HG03095 (cell line): ENCODE data around the gene WNK4.

Source experiments
- ATAC-seq: cut with Tn5 transposase; IDR thresholded peaks from one replicate; pipeline ENCODE4 v1.9.1; 2021; ENCODE audit warnings: moderate library complexity; ENCODE audit not compliant: unreplicated experiment

Gene WNK4

GRCh38 chr17:42832934-42833766 lies 52.7 kb downstream of the WNK4 start, which contains the start of gene PSME3:
Gene PSME3, plus strand, starts transcription at chr17:42833397. Its CDS starts 235 bp downstream, at chr17:42833632.
- ATAC-seq = peak; percentile 70

GRCh38 chr17:42833767-42834422 lies 53.5 kb downstream of the WNK4 start:
- ATAC-seq = peak; percentile 13

- ATAC-seq = no peak
Observed at GRCh38 chr17:42835732-42836131, 55.3 kb downstream of the WNK4 start.

GRCh38 chr17:42841975-42842685 lies 61.7 kb downstream of the WNK4 start:
- no peak for ATAC-seq

- ATAC-seq = no peak
Observed at GRCh38 chr17:42843358-42843934, 63.0 kb downstream of the WNK4 start.

GRCh38 chr17:42844271-42844670 lies 63.9 kb downstream of the WNK4 start, which contains the start of gene AOC2:
Gene AOC2, plus strand, starts transcription at chr17:42844580. Its CDS starts 47 bp downstream, at chr17:42844627.
- ATAC-seq = no peak

- no peak for ATAC-seq
Observed at GRCh38 chr17:42844761-42845555, 64.5 kb downstream of the WNK4 start.

- no peak for ATAC-seq
Observed at GRCh38 chr17:42845556-42845917, 65.1 kb downstream of the WNK4 start.

- no peak for ATAC-seq
Observed at GRCh38 chr17:42845918-42846593, 65.6 kb downstream of the WNK4 start.
